GM12873 (cell line): Measurements from ENCODE around the gene LDLRAD3.

Source experiments
- CTCF ChIP-seq: IDR thresholded peaks from 2 replicates; pipeline ENCODE4 v1.5.1; 2012; ENCODE audit warnings: low read depth, mild to moderate bottlenecking, moderate library complexity, low read length, control low read depth; ENCODE audit not compliant: insufficient read depth; ENCODE audit errors: missing control alignments

LDLRAD3 gene

GRCh38 chr11:36002796-36003195, 58.9 kb downstream of the LDLRAD3 start:
- TF ChIP-seq CTCF = no peak

- TF ChIP-seq CTCF = no peak
Observed at GRCh38 chr11:36006556-36006955, 62.7 kb downstream of the LDLRAD3 start.

GRCh38 chr11:36007127-36007655, 63.3 kb downstream of the LDLRAD3 start:
- no peak for TF ChIP-seq CTCF

- TF ChIP-seq CTCF = no peak
Observed at GRCh38 chr11:36008584-36008983, 64.7 kb downstream of the LDLRAD3 start.

GRCh38 chr11:36009473-36009872, 65.6 kb downstream of the LDLRAD3 start:
- TF ChIP-seq CTCF = no peak

- TF ChIP-seq CTCF = no peak
Observed at GRCh38 chr11:36010010-36010740, 66.3 kb downstream of the LDLRAD3 start.

- TF ChIP-seq CTCF = no peak
Observed at GRCh38 chr11:36011574-36011973, 67.7 kb downstream of the LDLRAD3 start.
